HEK293T (cell line): ENCODE results near the gene LRRC7.

Experiments used
- BHLHE40 ChIP-seq: fragments of 450-650 bp; IDR thresholded peaks from 2 replicates; pipeline ENCODE4 v1.6.1; 2016; ENCODE audit warnings: mild to moderate bottlenecking, moderate library complexity, borderline replicate concordance
- FOXA1 ChIP-seq: fragments of 450-650 bp; IDR thresholded peaks from 2 replicates; pipeline ENCODE4 v1.6.1; 2016; ENCODE audit warnings: mild to moderate bottlenecking
- FOXK2 ChIP-seq: fragments of 450-650 bp; IDR thresholded peaks from 2 replicates; pipeline ENCODE4 v1.6.1; 2016; ENCODE audit warnings: mild to moderate bottlenecking

DNA sequence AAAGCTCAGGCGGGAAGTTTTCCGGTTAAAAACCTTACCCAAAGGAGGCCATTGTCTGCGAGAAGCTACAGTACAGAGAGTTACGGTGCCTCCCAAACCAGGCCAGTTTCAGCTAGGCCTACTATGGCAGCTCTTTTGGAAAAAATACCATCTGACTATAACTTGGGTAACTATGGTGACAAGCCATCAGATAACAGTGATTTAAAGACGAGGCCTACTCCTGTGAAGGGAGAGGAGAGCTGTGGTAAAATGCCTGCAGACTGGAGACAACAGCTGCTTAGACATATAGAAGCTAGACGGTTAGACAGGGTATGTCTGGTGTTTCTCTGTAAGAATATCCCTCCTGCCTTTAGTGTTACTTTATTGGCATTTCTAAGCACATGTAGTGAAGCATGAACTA lies 471.8 kb downstream of the LRRC7 start:
- TF ChIP-seq FOXA1 (no peak), FOXK2 (no peak), BHLHE40 (no peak)
